Testis (tissue), 2 donors: ENCODE measurements around the gene MED10.

Experiments used
- POLR2A ChIP-seq: fragments of 450-650 bp; IDR thresholded peaks from one replicate; pipeline ENCODE4 v1.6.1; 2017; ENCODE audit warnings: antibody characterized with exemption, mild to moderate bottlenecking, moderate library complexity
- TF ChIP-seq, protein P1 (sequence below), 3 experiments: fragments of 450-650 bp in 2 of 3; fragments of 200-600 bp in 1 of 3; sonication (generic) in 1 of 3; IDR thresholded peaks; one replicate each; pipeline ENCODE4 v1.5.1; 2016 to 2019; ENCODE audit warnings: antibody characterized with exemption in 3 of 3, mild to moderate bottlenecking in 2 of 3, moderate library complexity in 1 of 3

- TF ChIP-seq, protein P1, sequence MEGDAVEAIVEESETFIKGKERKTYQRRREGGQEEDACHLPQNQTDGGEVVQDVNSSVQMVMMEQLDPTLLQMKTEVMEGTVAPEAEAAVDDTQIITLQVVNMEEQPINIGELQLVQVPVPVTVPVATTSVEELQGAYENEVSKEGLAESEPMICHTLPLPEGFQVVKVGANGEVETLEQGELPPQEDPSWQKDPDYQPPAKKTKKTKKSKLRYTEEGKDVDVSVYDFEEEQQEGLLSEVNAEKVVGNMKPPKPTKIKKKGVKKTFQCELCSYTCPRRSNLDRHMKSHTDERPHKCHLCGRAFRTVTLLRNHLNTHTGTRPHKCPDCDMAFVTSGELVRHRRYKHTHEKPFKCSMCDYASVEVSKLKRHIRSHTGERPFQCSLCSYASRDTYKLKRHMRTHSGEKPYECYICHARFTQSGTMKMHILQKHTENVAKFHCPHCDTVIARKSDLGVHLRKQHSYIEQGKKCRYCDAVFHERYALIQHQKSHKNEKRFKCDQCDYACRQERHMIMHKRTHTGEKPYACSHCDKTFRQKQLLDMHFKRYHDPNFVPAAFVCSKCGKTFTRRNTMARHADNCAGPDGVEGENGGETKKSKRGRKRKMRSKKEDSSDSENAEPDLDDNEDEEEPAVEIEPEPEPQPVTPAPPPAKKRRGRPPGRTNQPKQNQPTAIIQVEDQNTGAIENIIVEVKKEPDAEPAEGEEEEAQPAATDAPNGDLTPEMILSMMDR (IDR thresholded peaks at IDR 0.05) = no peak
- TF ChIP-seq POLR2A = no peak
These were observed 27.2 kb upstream of the MED10 start for GRCh38 chr5:6405591-6405990.
